ENCODE results near the gene CYP11A1.

CYP11A1 gene

GRCh38 chr15:74381481-74381880 is 14.0 kb upstream of the CYP11A1 start:
- TF ChIP-seq ZFX (IDR thresholded peaks at IDR 0.05) (no peak), CTCF (conservative IDR thresholded peaks at IDR 0.05) (no peak)

GRCh38 chr15:74381190-74381453 is 13.7 kb upstream of the CYP11A1 start:
- H3K27ac ChIP-seq: no peak overlapping the region
- TF ChIP-seq ZFX (IDR thresholded peaks at IDR 0.05) (no peak), CTCF (conservative IDR thresholded peaks at IDR 0.05) (no peak)

More at GRCh38 chr15:74381481-74381880, 14.0 kb upstream of the CYP11A1 start:
- no peak overlapping the region for H3K27ac ChIP-seq

- no peak for TF ChIP-seq ZFX (IDR thresholded peaks at IDR 0.05)
- no peak for TF ChIP-seq CTCF (conservative IDR thresholded peaks at IDR 0.05)
Measured at GRCh38 chr15:74380361-74381189, 13.1 kb upstream of the CYP11A1 start.

GRCh38 chr15:74378848-74379247 is 11.4 kb upstream of the CYP11A1 start:
- TF ChIP-seq ZFX (IDR thresholded peaks at IDR 0.05) (no peak), CTCF (conservative IDR thresholded peaks at IDR 0.05) (no peak)
- no peak overlapping the region for H3K27ac ChIP-seq

More at GRCh38 chr15:74380361-74381189, 13.1 kb upstream of the CYP11A1 start:
- H3K27ac ChIP-seq: no peak overlapping the region

- no peak for TF ChIP-seq ZFX (IDR thresholded peaks at IDR 0.05)
- no peak for TF ChIP-seq CTCF (conservative IDR thresholded peaks at IDR 0.05)
- H3K27ac ChIP-seq: no peak overlapping the region
Measured at GRCh38 chr15:74377831-74378766, 10.7 kb upstream of the CYP11A1 start.

GRCh38 chr15:74376825-74377581 is 9.6 kb upstream of the CYP11A1 start:
- no peak overlapping the region for H3K27ac ChIP-seq
- TF ChIP-seq CTCF (conservative IDR thresholded peaks at IDR 0.05): no peak
- no peak for TF ChIP-seq ZFX (IDR thresholded peaks at IDR 0.05)
